Loucy (cell line): ENCODE measurements around the gene KDM2B.

ENCODE experiments used
- H2AFZ ChIP-seq: fragments of 200-600 bp; sonication (generic); 2 replicates; pipeline ENCODE4 v1.6.0; 2016; ENCODE audit warnings: antibody characterized with exemption, mild to moderate bottlenecking, low read length, moderate library complexity
- H3F3A ChIP-seq: fragments of 200-600 bp; 2 replicates; pipeline ENCODE4 v1.6.0; 2016; ENCODE audit warnings: antibody characterized with exemption, low read depth, mild to moderate bottlenecking
- H3K27me3 ChIP-seq: fragments of 200-600 bp; sonication (generic); 2 replicates; pipeline ENCODE4 v1.6.1; 2014; ENCODE audit warnings: low read length, mild to moderate bottlenecking; ENCODE audit not compliant: insufficient read depth, poor library complexity, severe bottlenecking
- H3K36me3 ChIP-seq: fragments of 200-600 bp; sonication (generic); 2 replicates; pipeline ENCODE4 v1.6.1; 2016; ENCODE audit warnings: low read length; ENCODE audit not compliant: insufficient read depth
- H3K4me1 ChIP-seq: fragments of 200-600 bp; sonication (generic); 2 replicates; pipeline ENCODE4 v1.5.1; 2014; ENCODE audit warnings: low read length, mild to moderate bottlenecking; ENCODE audit not compliant: insufficient read depth, poor library complexity, severe bottlenecking
- H3K4me2 ChIP-seq: fragments of 200-600 bp; sonication (generic); 2 replicates; pipeline ENCODE4 v1.6.0; 2014; ENCODE audit warnings: antibody characterized with exemption, low read length, low read depth, mild to moderate bottlenecking; ENCODE audit not compliant: poor library complexity, severe bottlenecking
- H3K4me3 ChIP-seq: fragments of 200-600 bp; sonication (generic); 2 replicates; pipeline ENCODE4 v1.5.1; 2014; ENCODE audit warnings: low read length, mild to moderate bottlenecking, mixed read lengths; ENCODE audit not compliant: poor library complexity, severe bottlenecking
- H3K79me2 ChIP-seq: fragments of 200-600 bp; sonication (generic); 2 replicates; pipeline ENCODE4 v1.6.1; 2014; ENCODE audit warnings: low read length; ENCODE audit not compliant: insufficient read depth
- H3K9ac ChIP-seq: fragments of 200-600 bp; sonication (generic); 2 replicates; pipeline ENCODE4 v1.6.0; 2014; ENCODE audit warnings: mild to moderate bottlenecking, low read depth, low read length, moderate library complexity; ENCODE audit not compliant: poor library complexity, severe bottlenecking
- H3K9me2 ChIP-seq: fragments of 200-600 bp; sonication (generic); replicated peaks from 2 replicates; pipeline ENCODE4 v1.6.1; 2016; ENCODE audit warnings: low read depth, low read length, mixed read lengths
- H3K9me3 ChIP-seq: fragments of 200-600 bp; sonication (generic); 2 replicates; pipeline ENCODE4 v1.6.1; 2014; ENCODE audit warnings: mild to moderate bottlenecking, antibody characterized with exemption, low read length, low read depth; ENCODE audit not compliant: insufficient read depth
- H4K20me1 ChIP-seq: fragments of 200-600 bp; sonication (generic); 2 replicates; pipeline ENCODE4 v1.6.0; 2014; ENCODE audit warnings: antibody characterized with exemption, low read length, mild to moderate bottlenecking; ENCODE audit not compliant: insufficient read depth, poor library complexity, severe bottlenecking
- CTCF ChIP-seq: fragments of 200-600 bp; sonication (generic); conservative IDR thresholded peaks from 2 replicates; pipeline ENCODE4 v1.5.1; 2014; ENCODE audit warnings: mild to moderate bottlenecking, antibody characterized with exemption, low read length
- EZH2phosphoT487 ChIP-seq: fragments of 200-600 bp; IDR thresholded peaks from 2 replicates; pipeline ENCODE4 v1.6.1; 2018; ENCODE audit warnings: antibody characterized with exemption, mild to moderate bottlenecking, moderate library complexity, borderline replicate concordance

Gene KDM2B

GRCh38 chr12:121448771-121449315 lies 132.0 kb downstream of the KDM2B start:
- no peak overlapping the region for H3K4me3 ChIP-seq
- no peak overlapping the region for H3K9ac ChIP-seq
- no peak overlapping the region for H3K4me2 ChIP-seq
- no peaks in the 10 kb centered on the region for H3K4me1 ChIP-seq
- H3K9me2 ChIP-seq: no peaks in the 10 kb centered on the region
- H3K27me3 ChIP-seq: no peaks in the 10 kb centered on the region
- H3F3A ChIP-seq: no peaks in the 10 kb centered on the region
- peaks cover 35% of the 10 kb centered on the region for H3K79me2 ChIP-seq
- peaks cover 20% of the 10 kb centered on the region for H4K20me1 ChIP-seq
- H3K9me3 ChIP-seq: no peaks in the 10 kb centered on the region
- H2AFZ ChIP-seq: no peak overlapping the region
- H3K36me3 ChIP-seq: peaks cover 83% of the 10 kb centered on the region; the same call in 1 of the 2 replicates
- TF ChIP-seq EZH2phosphoT487 (no peak), CTCF (no peak)

GRCh38 chr12:121446750-121447149 lies 134.1 kb downstream of the KDM2B start:
- Histone ChIP-seq H3K9me2 (no peaks in the 10 kb centered on the region), H3K36me3 (peaks cover 83% of the 10 kb centered on the region; the same call in 1 of the 2 replicates), H3F3A (no peaks in the 10 kb centered on the region), H3K4me3 (no peak overlapping the region), H4K20me1 (peaks cover 14% of the 10 kb centered on the region), H3K79me2 (peaks cover 25% of the 10 kb centered on the region), H3K9ac (no peak overlapping the region), H3K27me3 (no peaks in the 10 kb centered on the region), H3K4me1 (no peaks in the 10 kb centered on the region), H2AFZ (no peak overlapping the region), H3K9me3 (no peaks in the 10 kb centered on the region), H3K4me2 (no peak overlapping the region)
- no peak for TF ChIP-seq CTCF
- no peak for TF ChIP-seq EZH2phosphoT487

GRCh38 chr12:121444842-121445202 lies 136.0 kb downstream of the KDM2B start:
- H3K4me1 ChIP-seq: no peaks in the 10 kb centered on the region
- H3K36me3 ChIP-seq: peaks cover 86% of the 10 kb centered on the region; the same call in 1 of the 2 replicates
- H3K9ac ChIP-seq: no peak overlapping the region
- peaks cover 24% of the 10 kb centered on the region for H3K79me2 ChIP-seq
- H2AFZ ChIP-seq: no peak overlapping the region
- no peak overlapping the region for H3K4me3 ChIP-seq
- H3K4me2 ChIP-seq: no peak overlapping the region
- no peaks in the 10 kb centered on the region for H3F3A ChIP-seq
- H4K20me1 ChIP-seq: peaks cover 14% of the 10 kb centered on the region
- no peaks in the 10 kb centered on the region for H3K9me2 ChIP-seq
- H3K27me3 ChIP-seq: no peaks in the 10 kb centered on the region
- no peaks in the 10 kb centered on the region for H3K9me3 ChIP-seq
- TF ChIP-seq EZH2phosphoT487: no peak
- TF ChIP-seq CTCF: no peak
